HEK293T (cell line): Measurements from ENCODE around the gene ATG2B.

ENCODE experiments used
- CTCF ChIA-PET: fragments of 350-600 bp; formaldehyde crosslinking; extraction: SDS; loops from one replicate; lab custom pipeline; 2021; ENCODE audit warnings: antibody characterized with exemption, inconsistent platforms; lab: Yijun Ruan, JAX
- POLR2A ChIA-PET: fragments of 350-600 bp; formaldehyde crosslinking; extraction: SDS; loops from one replicate; lab custom pipeline; 2020; ENCODE audit warnings: antibody characterized with exemption, inconsistent platforms; lab: Yijun Ruan, JAX
- DNase-seq: peaks from one replicate; pipeline ENCODE4 v3.0.0; 2012; ENCODE audit warnings: mixed read lengths; ENCODE audit errors: extremely low spot score
- ARNT ChIP-seq: fragments of 450-650 bp; IDR thresholded peaks from 2 replicates; pipeline ENCODE4 v1.6.1; 2017; ENCODE audit warnings: mild to moderate bottlenecking
- BHLHE40 ChIP-seq: fragments of 450-650 bp; IDR thresholded peaks from 2 replicates; pipeline ENCODE4 v1.6.1; 2016; ENCODE audit warnings: mild to moderate bottlenecking, moderate library complexity, borderline replicate concordance
- CTBP1 ChIP-seq: fragments of 450-650 bp; IDR thresholded peaks from 2 replicates; pipeline ENCODE4 v1.6.1; 2016; ENCODE audit warnings: borderline replicate concordance
- ELF4 ChIP-seq: fragments of 450-650 bp; IDR thresholded peaks from 2 replicates; pipeline ENCODE4 v1.6.1; 2017; ENCODE audit warnings: antibody characterized with exemption
- FOXA1 ChIP-seq: fragments of 450-650 bp; IDR thresholded peaks from 2 replicates; pipeline ENCODE4 v1.6.1; 2016; ENCODE audit warnings: mild to moderate bottlenecking
- FOXK2 ChIP-seq: fragments of 450-650 bp; IDR thresholded peaks from 2 replicates; pipeline ENCODE4 v1.6.1; 2016; ENCODE audit warnings: mild to moderate bottlenecking
- FOXM1 ChIP-seq: fragments of 450-650 bp; IDR thresholded peaks from 2 replicates; pipeline ENCODE4 v1.6.1; 2017; ENCODE audit warnings: mild to moderate bottlenecking, borderline replicate concordance
- HDGF ChIP-seq: fragments of 450-650 bp; IDR thresholded peaks from 2 replicates; pipeline ENCODE4 v1.6.1; 2017; ENCODE audit warnings: antibody characterized with exemption, borderline replicate concordance
- L3MBTL2 ChIP-seq: fragments of 450-650 bp; conservative IDR thresholded peaks from 2 replicates; pipeline ENCODE4 v1.6.1; 2016; ENCODE audit warnings: mild to moderate bottlenecking
- LEF1 ChIP-seq: fragments of 450-650 bp; IDR thresholded peaks from 2 replicates; pipeline ENCODE4 v1.6.1; 2017; ENCODE audit warnings: mild to moderate bottlenecking, borderline replicate concordance
- NFRKB ChIP-seq: fragments of 450-650 bp; IDR thresholded peaks from 2 replicates; pipeline ENCODE4 v1.6.1; 2016; ENCODE audit warnings: mild to moderate bottlenecking, moderate library complexity
- PKNOX1 ChIP-seq: fragments of 450-650 bp; IDR thresholded peaks from 2 replicates; pipeline ENCODE4 v1.6.1; 2016
- SP1 ChIP-seq: fragments of 450-650 bp; IDR thresholded peaks from 2 replicates; pipeline ENCODE4 v1.6.1; 2017
- SUZ12 ChIP-seq: fragments of 450-650 bp; IDR thresholded peaks from 2 replicates; pipeline ENCODE4 v1.6.1; 2016; ENCODE audit warnings: mild to moderate bottlenecking
- TARDBP ChIP-seq: fragments of 450-650 bp; IDR thresholded peaks from 2 replicates; pipeline ENCODE4 v1.6.1; 2016
- ZNF384 ChIP-seq: fragments of 450-650 bp; IDR thresholded peaks from 2 replicates; pipeline ENCODE4 v1.6.1; 2016

ATG2B gene

GRCh38 chr14:96268431-96269358 is 94.4 kb downstream of the ATG2B start:
- CTCF ChIA-PET: interaction anchor here (0.6 kb wide), 1 partner anchor 168 kb away, joined by 3 read pairs; no protein-coding TSS in a partner anchor
- POLR2A ChIA-PET: no interaction called here
- DNase-seq: no peak
- TF ChIP-seq LEF1 (no peak), ELF4 (no peak), FOXK2 (no peak), SUZ12 (no peak), CTBP1 (no peak), ARNT (no peak), FOXA1 (no peak), NFRKB (no peak), FOXM1 (no peak), BHLHE40 (no peak), TARDBP (no peak), ZNF384 (no peak), PKNOX1 (no peak), SP1 (no peak), HDGF (no peak)

- ChIA-PET CTCF (no interaction called here), POLR2A (no interaction called here)
- TF ChIP-seq HDGF: no peak
- no peak for TF ChIP-seq FOXK2
- no peak for TF ChIP-seq PKNOX1
- TF ChIP-seq ZNF384: no peak
- TF ChIP-seq ARNT: no peak
- TF ChIP-seq FOXM1: no peak
- DNase-seq: no peak
Measured at GRCh38 chr14:96267916-96268315, 95.2 kb downstream of the ATG2B start.

- no peak for DNase-seq
- ChIA-PET CTCF (no interaction called here), POLR2A (no interaction called here)
- TF ChIP-seq SUZ12: no peak
- TF ChIP-seq ARNT: no peak
- TF ChIP-seq FOXK2: no peak
- no peak for TF ChIP-seq PKNOX1
- no peak for TF ChIP-seq NFRKB
- TF ChIP-seq ELF4: no peak
- TF ChIP-seq LEF1: no peak
Measured at GRCh38 chr14:96267336-96267735, 95.8 kb downstream of the ATG2B start.

GRCh38 chr14:96265383-96266095 is 97.6 kb downstream of the ATG2B start:
- ChIA-PET CTCF (no interaction called here), POLR2A (no interaction called here)
- no peak for TF ChIP-seq FOXK2
- no peak for TF ChIP-seq CTBP1
- TF ChIP-seq L3MBTL2: no peak
- no peak for TF ChIP-seq TARDBP
- no peak for TF ChIP-seq ELF4
- TF ChIP-seq HDGF: no peak
- no peak for TF ChIP-seq PKNOX1
- TF ChIP-seq ARNT: no peak
- TF ChIP-seq ZNF384: no peak
- TF ChIP-seq SP1: no peak
- TF ChIP-seq NFRKB: no peak
- TF ChIP-seq LEF1: no peak
- TF ChIP-seq BHLHE40: no peak
- no peak for TF ChIP-seq FOXM1
- TF ChIP-seq FOXA1: no peak
- no peak for TF ChIP-seq SUZ12
- no peak for DNase-seq

GRCh38 chr14:96264853-96265252 is 98.3 kb downstream of the ATG2B start:
- TF ChIP-seq FOXK2 (no peak), FOXA1 (no peak)
- CTCF ChIA-PET: no interaction called here
- DNase-seq: peak; percentile 21
- POLR2A ChIA-PET: no interaction called here

GRCh38 chr14:96264200-96264553 is 99.0 kb downstream of the ATG2B start:
- POLR2A ChIA-PET: no interaction called here
- TF ChIP-seq L3MBTL2 (no peak), ARNT (no peak), FOXA1 (no peak), HDGF (no peak), NFRKB (no peak), CTBP1 (no peak), ELF4 (no peak), ZNF384 (no peak), FOXM1 (no peak), SP1 (no peak), LEF1 (no peak), PKNOX1 (no peak), FOXK2 (no peak), BHLHE40 (no peak), TARDBP (no peak), SUZ12 (no peak)
- CTCF ChIA-PET: interaction anchor here (1.0 kb wide), 1 partner anchor 156 kb away, joined by 4 read pairs; no protein-coding TSS in a partner anchor
- no peak for DNase-seq
